Ovary (tissue), 3 donors: ENCODE results near the gene CASK.

Source experiments
- EP300 ChIP-seq: sonication (generic); formaldehyde crosslinking; IDR thresholded peaks from one replicate; pipeline ENCODE4 v1.6.1; 2017; ENCODE audit warnings: antibody characterized with exemption
- POLR2A ChIP-seq: fragments of 450-650 bp; IDR thresholded peaks from one replicate; pipeline ENCODE4 v1.6.1; 2017; ENCODE audit warnings: antibody characterized with exemption, mild to moderate bottlenecking, moderate library complexity
- TF ChIP-seq, protein P1 (sequence below), 3 donors: fragments of 450-650 bp in 2 of 3; fragments of 200-600 bp in 1 of 3; IDR thresholded peaks; one replicate each; pipeline versions ENCODE4 v1.5.1 to v1.8.0; 2016 to 2022; ENCODE audit warnings: antibody characterized with exemption in 3 of 3, mild to moderate bottlenecking in 1 of 3
- donor health status: DM: no; HTN: no; CAD: no.

DNA sequence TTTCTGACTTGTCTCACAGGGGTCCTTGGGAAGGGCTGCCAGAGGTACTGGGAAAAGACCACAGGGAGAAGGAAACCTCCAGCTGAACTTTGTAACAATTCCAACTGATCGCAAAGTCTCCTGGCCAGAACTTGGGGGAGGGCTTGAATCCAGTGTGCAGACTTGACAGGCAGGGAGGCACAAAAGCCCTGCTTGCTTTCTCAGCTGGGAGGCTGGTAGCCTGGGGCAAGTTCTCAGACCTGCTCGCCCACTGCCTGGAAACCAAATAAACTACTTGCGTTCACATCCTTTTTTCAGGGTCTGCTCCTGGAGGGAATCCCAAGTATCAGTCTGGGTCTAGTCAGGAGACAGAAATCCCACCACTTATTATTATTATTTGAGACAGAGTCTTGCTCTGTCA is 48.0 kb upstream of the CASK start:
- TF ChIP-seq, protein P1, sequence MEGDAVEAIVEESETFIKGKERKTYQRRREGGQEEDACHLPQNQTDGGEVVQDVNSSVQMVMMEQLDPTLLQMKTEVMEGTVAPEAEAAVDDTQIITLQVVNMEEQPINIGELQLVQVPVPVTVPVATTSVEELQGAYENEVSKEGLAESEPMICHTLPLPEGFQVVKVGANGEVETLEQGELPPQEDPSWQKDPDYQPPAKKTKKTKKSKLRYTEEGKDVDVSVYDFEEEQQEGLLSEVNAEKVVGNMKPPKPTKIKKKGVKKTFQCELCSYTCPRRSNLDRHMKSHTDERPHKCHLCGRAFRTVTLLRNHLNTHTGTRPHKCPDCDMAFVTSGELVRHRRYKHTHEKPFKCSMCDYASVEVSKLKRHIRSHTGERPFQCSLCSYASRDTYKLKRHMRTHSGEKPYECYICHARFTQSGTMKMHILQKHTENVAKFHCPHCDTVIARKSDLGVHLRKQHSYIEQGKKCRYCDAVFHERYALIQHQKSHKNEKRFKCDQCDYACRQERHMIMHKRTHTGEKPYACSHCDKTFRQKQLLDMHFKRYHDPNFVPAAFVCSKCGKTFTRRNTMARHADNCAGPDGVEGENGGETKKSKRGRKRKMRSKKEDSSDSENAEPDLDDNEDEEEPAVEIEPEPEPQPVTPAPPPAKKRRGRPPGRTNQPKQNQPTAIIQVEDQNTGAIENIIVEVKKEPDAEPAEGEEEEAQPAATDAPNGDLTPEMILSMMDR (IDR thresholded peaks at IDR 0.05) = no peak
- TF ChIP-seq POLR2A (no peak), EP300 (no peak)
